K562 (cell line): ENCODE measurements around the gene HOXA1. TPM values are rescaled to one million over a fixed set of nuclear protein-coding genes. Genes with fewer than 3 reads are reported as not detected.

Source experiments
- ATAC-seq: fragments of 200-7000 bp; cut with Tn5 transposase; 3 replicates; pipeline ENCODE4 v1.9.1; 2020; ENCODE audit warnings: moderate library complexity
- BruUV-seq: library from RNA; stranded (reverse); fragments of 400-500 nt; replicated peaks from 2 replicates; lab custom pipeline; 2021; lab: Mats Ljungman, UMichigan
- CTCF ChIA-PET: fragments of 300-600 bp; formaldehyde crosslinking; extraction: SDS; loops from one replicate; lab custom pipeline; 2021; ENCODE audit warnings: low intra/inter-chr PET ratio; lab: Yijun Ruan, JAX
- POLR2A ChIA-PET: fragments of 300-600, 350-650 bp; sonication (Branson Sonifier 250); formaldehyde crosslinking; extraction: SDS; loops from one replicate; lab custom pipeline; 2021; ENCODE audit warnings: antibody characterized with exemption, inconsistent platforms; lab: Yijun Ruan, JAX
- DNase-seq, 4 experiments: peaks; one replicate each; pipeline versions ENCODE4 v3.0.0 to v3.0.0-alpha.2; 2011 to 2018; ENCODE audit warnings: low spot score in 3 of 4, mixed read lengths in 3 of 4; ENCODE audit errors: extremely low read depth in 1 of 4
- FAIRE-seq: peaks from 2 replicates; lab custom pipeline; 2011; peaks lifted over from hg19 to GRCh38; lab: Jason Lieb, UNC
- H2AFZ ChIP-seq: 2 replicates; pipeline ENCODE4 v1.6.0; 2011; ENCODE audit warnings: low read depth, low read length, control low read depth, inconsistent platforms
- H3K27ac ChIP-seq: fragments of 200-600 bp; 3 replicates; pipeline ENCODE4 v1.8.0; 2011; ENCODE audit warnings: low read depth, mild to moderate bottlenecking, control low read depth, inconsistent platforms, low read length, moderate library complexity, mixed read lengths; ENCODE audit errors: extremely low read depth
- H3K27me3 ChIP-seq, 2 experiments: fragments of 300-600 bp in 1 of 2; 2 replicates in 1 of 2; 3 replicates in 1 of 2; pipeline versions ENCODE4 v1.6.0 to v1.8.0; 2011; ENCODE audit warnings: inconsistent platforms in 2 of 2, low read length in 2 of 2, mild to moderate bottlenecking in 1 of 2, mixed read lengths in 1 of 2, moderate library complexity in 1 of 2; ENCODE audit not compliant: control insufficient read depth in 2 of 2, insufficient read depth in 2 of 2
- H3K36me3 ChIP-seq: fragments of 300-600 bp; 3 replicates; pipeline ENCODE4 v1.8.0; 2011; ENCODE audit warnings: mild to moderate bottlenecking, low read length, inconsistent platforms; ENCODE audit not compliant: control insufficient read depth, insufficient read depth
- H3K4me1 ChIP-seq, 2 experiments: fragments of 200-600 bp in 1 of 2; replicated peaks in 1 of 2; 2 replicates in 1 of 2; 3 replicates in 1 of 2; pipeline versions ENCODE4 v1.5.1 to v1.8.0; 2011; ENCODE audit warnings: inconsistent platforms in 2 of 2, low read length in 2 of 2, mild to moderate bottlenecking in 1 of 2, mixed read lengths in 1 of 2, moderate library complexity in 1 of 2; ENCODE audit not compliant: control insufficient read depth in 2 of 2, insufficient read depth in 2 of 2
- H3K4me2 ChIP-seq: 2 replicates; pipeline ENCODE4 v1.6.1; 2011; ENCODE audit warnings: low read length, control low read depth, inconsistent platforms, mixed read lengths; ENCODE audit not compliant: insufficient read depth
- H3K4me3 ChIP-seq: fragments of 200-600 bp; sonication (generic), shearing (Covaris generic); 2 replicates; pipeline ENCODE4 v1.5.1; 2016; ENCODE audit warnings: control low read depth, inconsistent platforms
- H3K79me2 ChIP-seq: fragments of 200-600 bp; 3 replicates; pipeline ENCODE4 v1.8.0; 2011; ENCODE audit warnings: low read length, inconsistent platforms; ENCODE audit not compliant: control insufficient read depth, insufficient read depth
- H3K9ac ChIP-seq, 2 experiments: 2 replicates each; pipeline versions ENCODE4 v1.6.0 to v1.6.1; 2011; ENCODE audit warnings: low read depth in 2 of 2, low read length in 2 of 2, control low read depth in 1 of 2, inconsistent platforms in 1 of 2, mild to moderate bottlenecking in 1 of 2, mixed read lengths in 1 of 2; ENCODE audit not compliant: insufficient read depth in 1 of 2
- H3K9me1 ChIP-seq: one replicate; pipeline ENCODE4 v1.6.0; 2011; ENCODE audit warnings: inconsistent platforms, mild to moderate bottlenecking, low read length, moderate library complexity; ENCODE audit not compliant: control insufficient read depth, insufficient read depth
- H3K9me3 ChIP-seq: replicated peaks from 2 replicates; pipeline ENCODE4 v1.5.1; 2011; ENCODE audit warnings: low read depth, low read length, inconsistent platforms; ENCODE audit not compliant: control insufficient read depth, insufficient read depth
- H4K20me1 ChIP-seq: replicated peaks from 2 replicates; pipeline ENCODE4 v1.6.1; 2011; ENCODE audit warnings: low read length, inconsistent platforms, mixed read lengths; ENCODE audit not compliant: control insufficient read depth, insufficient read depth
- CHD7 ChIP-seq: fragments of 200-600 bp; sonication (generic); IDR thresholded peaks from one replicate; pipeline ENCODE4 v1.6.1; 2012; ENCODE audit warnings: mild to moderate bottlenecking, low read depth, low read length, inconsistent platforms
- ETS2 ChIP-seq: IDR thresholded peaks from 2 replicates; pipeline ENCODE4 v1.6.1; 2016; ENCODE audit warnings: borderline replicate concordance, missing genetic modification characterization, mild to moderate bottlenecking, moderate library complexity, missing compliant biosample characterization; ENCODE audit not compliant: poor library complexity, severe bottlenecking
- HDAC6 ChIP-seq: IDR thresholded peaks from 2 replicates; pipeline ENCODE4 v1.6.1; 2012; ENCODE audit warnings: low read depth, mild to moderate bottlenecking, control low read depth, inconsistent platforms, low read length, moderate library complexity
- MAX ChIP-seq: sonication (generic); formaldehyde crosslinking; IDR thresholded peaks from 2 replicates; pipeline ENCODE4 v1.9.0; 2022; ENCODE audit warnings: mild to moderate bottlenecking, missing genetic modification reagents
- NR2F6 ChIP-seq: fragments of 450-650 bp; formaldehyde crosslinking; IDR thresholded peaks from 2 replicates; pipeline ENCODE4 v1.4.0; 2020; ENCODE audit warnings: mild to moderate bottlenecking
- SAFB2 ChIP-seq: fragments of 200-400 bp; formaldehyde crosslinking; IDR thresholded peaks from 2 replicates; pipeline ENCODE4 v1.6.1; 2018; ENCODE audit warnings: borderline replicate concordance, low read length, low read depth, moderate library complexity; ENCODE audit not compliant: severe bottlenecking
- SREBF1 ChIP-seq: fragments of 150-350 bp; IDR thresholded peaks from 2 replicates; pipeline ENCODE4 v1.6.1; 2014; ENCODE audit warnings: antibody characterized with exemption, low read depth, low read length, borderline replicate concordance
- STAT5A ChIP-seq: IDR thresholded peaks from 2 replicates; pipeline ENCODE4 v1.6.1; 2012; ENCODE audit warnings: low read length, inconsistent platforms, borderline replicate concordance
- ZNF3 ChIP-seq: fragments of 250-450 bp; sonication (Bioruptor Pico); IDR thresholded peaks from 2 replicates; pipeline ENCODE4 v1.5.0; 2021; ENCODE audit warnings: mild to moderate bottlenecking, moderate library complexity
- ZNF586 ChIP-seq: fragments of 450-650 bp; formaldehyde crosslinking; conservative IDR thresholded peaks from 2 replicates; pipeline ENCODE4 v1.4.0; 2020; ENCODE audit warnings: mild to moderate bottlenecking, moderate library complexity
- WGBS: fragments of 100-300 bp; shearing (Covaris generic); methylation state at CpG from one replicate; pipeline ENCODE4 v1.1.6; 2016; ENCODE audit warnings: low coverage, mixed read lengths; ENCODE audit not compliant: insufficient coverage; ENCODE audit errors: missing lambda C conversion rate; 5-methylcytosine and 5-hydroxymethylcytosine counted together
- in situ Hi-C: fragments of 300-500 bp; cut with MboI; formaldehyde crosslinking; loops from 4 replicates; pipeline ENCODE4 v1.15.0; 2018; ENCODE audit warnings: inconsistent platforms, mixed read lengths
- intact Hi-C: fragments of 100-400 bp; cut with micrococcal nuclease; formaldehyde crosslinking; loops from 2 replicates; pipeline ENCODE4 v1.14.2; 2022
- polyA plus RNA-seq, 8 experiments: library from polyadenylated mRNA; depleted of rRNA in 4 of 8; stranded (reverse) in 5 of 8; unstranded in 3 of 8; fragments of >200 nt; fragmentation: Nextera tagmentation in 2 of 8; fragmentation: Illumina TruSeq in 1 of 8; extraction: Ambion mirVana in 2 of 8; extraction: Trizol in 1 of 8; gene quantifications; 2 replicates each; pipeline versions ENCODE4 v1.2.1 to v1.2.3, GENCODE V29; 2011 to 2014; ENCODE audit warnings: inconsistent platforms in 1 of 8, missing spikeins in 1 of 8
- total RNA-seq, 7 experiments: library from RNA; depleted of rRNA in 6 of 7; stranded (reverse); fragments of >200 nt in 6 of 7; fragmentation: Illumina TruSeq in 2 of 7; extraction: Trizol in 2 of 7; gene quantifications; 2 replicates each; pipeline versions ENCODE4 v1.2.1 to v1.2.3, GENCODE V29; 2011 to 2021; ENCODE audit warnings: low replicate concordance in 1 of 7

HOXA1 gene
- total and polyA plus RNA-seq, 9 of the 15 experiments (the other 6 are each of a cell fraction or from before 2014, with no cell fraction given) = 0.03 to 0.63 (median 0.09) TPM; not detected in 4

- peaks cover 44 to 71% of the 10 kb centered on the region in 2 experiments for H3K27me3 ChIP-seq
- peaks cover 5% of the 10 kb centered on the region; the same call in 1 of the 2 replicates for H4K20me1 ChIP-seq
- DNase-seq = no peak
- under 1% methylated on average over 18 of the region's 19 CpGs for WGBS
- FAIRE-seq = no peak
- no peak overlapping the region for H2AFZ ChIP-seq
- H3K9me3 ChIP-seq = no peaks in the 10 kb centered on the region
- H3K4me1 ChIP-seq = peaks cover 0 to 16% of the 10 kb centered on the region in 2 experiments; a peak in 2 of 5 replicates
- CTCF ChIA-PET = no interaction called here
- ATAC-seq = no peak
- no peak overlapping the region for H3K9ac ChIP-seq
- no peak overlapping the region for H3K4me2 ChIP-seq
- H3K9me1 ChIP-seq = no peaks in the 10 kb centered on the region
- no TSS peak for BruUV-seq
- intact Hi-C loops (no loop called here), in situ Hi-C loops (no loop called here)
- H3K4me3 ChIP-seq = no peak overlapping the region
- POLR2A ChIA-PET = no interaction called here
- H3K27ac ChIP-seq = no peak overlapping the region
- H3K79me2 ChIP-seq = no peaks in the 10 kb centered on the region
- no peaks in the 10 kb centered on the region for H3K36me3 ChIP-seq
- TF ChIP-seq MAX (CRISPR knock-in tag) (no peak), HDAC6 (no peak), CHD7 (no peak), STAT5A (no peak), ZNF3 (CRISPR knock-in tag) (no peak), ETS2 (tag) (no peak), SREBF1 (no peak), ZNF586 (no peak), NR2F6 (CRISPR knock-in tag) (no peak), SAFB2 (no peak)
These were observed 22.2 kb upstream of the HOXA1 start for GRCh38 chr7:27117887-27118491.
